ENCODE measurements around the gene KIF16B. TPM values are rescaled to one million over a fixed set of nuclear protein-coding genes. Genes with fewer than 3 reads are reported as not detected.

Gene KIF16B
- total and polyA plus RNA-seq, 2 of the 13 experiments (the other 11 are each of a cell fraction or from before 2014, with no cell fraction given) = 6.9 to 18.0 TPM

GRCh38 chr20:16438100-16438499 lies 135.1 kb downstream of the KIF16B start (continued):
- TF ChIP-seq NRL (CRISPR knock-in tag; IDR thresholded peaks at IDR 0.05; ENCODE audit: borderline replicate concordance) = no peak
- TF ChIP-seq SNRNP70 (IDR thresholded peaks at IDR 0.05; ENCODE audit: low read depth, low read length) = no peak
- no peak for TF ChIP-seq ZIK1 (CRISPR knock-in tag; IDR thresholded peaks at IDR 0.05; ENCODE audit: borderline replicate concordance, low read depth)
- TF ChIP-seq NFKB2 (CRISPR knock-in tag; IDR thresholded peaks at IDR 0.05; ENCODE audit: borderline replicate concordance) = no peak
- no peak for TF ChIP-seq EED (CRISPR knock-in tag; IDR thresholded peaks at IDR 0.05)
- no peak for TF ChIP-seq ZNF558 (CRISPR knock-in tag; IDR thresholded peaks at IDR 0.05; ENCODE audit: borderline replicate concordance)
- TF ChIP-seq PHF8 (CRISPR knock-in tag; IDR thresholded peaks at IDR 0.05) = no peak
- TF ChIP-seq MAFF (IDR thresholded peaks at IDR 0.05; ENCODE audit: low read depth, low read length) = no peak
- TF ChIP-seq TP53 (CRISPR knock-in tag; conservative IDR thresholded peaks at IDR 0.05) = no peak
- TF ChIP-seq SSRP1 (CRISPR knock-in tag; IDR thresholded peaks at IDR 0.05) = no peak
- no peak for TF ChIP-seq SMAD3 (CRISPR knock-in tag; IDR thresholded peaks at IDR 0.05)

GRCh38 chr20:16437387-16437996 lies 135.8 kb downstream of the KIF16B start:
- Histone ChIP-seq H3K27me3 (ENCODE audit: control insufficient read depth in 1 of 2, insufficient read depth in 2 of 2, low read length in 2 of 2) (no peaks in the 10 kb centered on the region), H3K9ac (ENCODE audit: insufficient read depth, low read depth, low read length) (no peak overlapping the region), H3K4me3 (replicated peaks in 1 of 3; ENCODE audit: insufficient read depth in 1 of 3, low read depth in 2 of 3, low read length in 3 of 3) (no peak overlapping the region), H3K9me3 (ENCODE audit: low read length) (no peaks in the 10 kb centered on the region), H3K79me2 (ENCODE audit: insufficient read depth, low read length) (no peaks in the 10 kb centered on the region), H2AFZ (ENCODE audit: low read length) (no peak overlapping the region), H3K4me2 (ENCODE audit: low read depth, low read length) (no peak overlapping the region), H3K36me3 (replicated peaks in 1 of 2; ENCODE audit: control insufficient read depth in 1 of 2, insufficient read depth in 2 of 2, low read length in 2 of 2) (no peaks in the 10 kb centered on the region), H3K4me1 (ENCODE audit: insufficient read depth, low read length) (no peaks in the 10 kb centered on the region), H3K27ac (ENCODE audit: extremely low read length, insufficient read depth, low read length) (no peak overlapping the region), H4K20me1 (ENCODE audit: insufficient read depth, low read length) (no peaks in the 10 kb centered on the region)
- ChIA-PET POLR2A (no interaction called here), CTCF (ENCODE audit: low intra/inter-chr PET ratio, low total read pairs) (no interaction called here)
- no peak for DNase-seq (ENCODE audit: low spot score)
- intact Hi-C loops (cut with micrococcal nuclease; ENCODE audit: unreplicated experiment) = loop anchor here (10.0 kb wide), 1 partner anchor 163 kb away; no protein-coding TSS in a partner anchor
- WGBS (ENCODE audit: low lambda C conversion rate) = 96% methylated on average over 7 of the region's 7 CpGs
- no peak for TF ChIP-seq PHF20 (CRISPR knock-in tag; IDR thresholded peaks at IDR 0.05)
- TF ChIP-seq PATZ1 (CRISPR knock-in tag; IDR thresholded peaks at IDR 0.05) = no peak
- TF ChIP-seq, protein P1, sequence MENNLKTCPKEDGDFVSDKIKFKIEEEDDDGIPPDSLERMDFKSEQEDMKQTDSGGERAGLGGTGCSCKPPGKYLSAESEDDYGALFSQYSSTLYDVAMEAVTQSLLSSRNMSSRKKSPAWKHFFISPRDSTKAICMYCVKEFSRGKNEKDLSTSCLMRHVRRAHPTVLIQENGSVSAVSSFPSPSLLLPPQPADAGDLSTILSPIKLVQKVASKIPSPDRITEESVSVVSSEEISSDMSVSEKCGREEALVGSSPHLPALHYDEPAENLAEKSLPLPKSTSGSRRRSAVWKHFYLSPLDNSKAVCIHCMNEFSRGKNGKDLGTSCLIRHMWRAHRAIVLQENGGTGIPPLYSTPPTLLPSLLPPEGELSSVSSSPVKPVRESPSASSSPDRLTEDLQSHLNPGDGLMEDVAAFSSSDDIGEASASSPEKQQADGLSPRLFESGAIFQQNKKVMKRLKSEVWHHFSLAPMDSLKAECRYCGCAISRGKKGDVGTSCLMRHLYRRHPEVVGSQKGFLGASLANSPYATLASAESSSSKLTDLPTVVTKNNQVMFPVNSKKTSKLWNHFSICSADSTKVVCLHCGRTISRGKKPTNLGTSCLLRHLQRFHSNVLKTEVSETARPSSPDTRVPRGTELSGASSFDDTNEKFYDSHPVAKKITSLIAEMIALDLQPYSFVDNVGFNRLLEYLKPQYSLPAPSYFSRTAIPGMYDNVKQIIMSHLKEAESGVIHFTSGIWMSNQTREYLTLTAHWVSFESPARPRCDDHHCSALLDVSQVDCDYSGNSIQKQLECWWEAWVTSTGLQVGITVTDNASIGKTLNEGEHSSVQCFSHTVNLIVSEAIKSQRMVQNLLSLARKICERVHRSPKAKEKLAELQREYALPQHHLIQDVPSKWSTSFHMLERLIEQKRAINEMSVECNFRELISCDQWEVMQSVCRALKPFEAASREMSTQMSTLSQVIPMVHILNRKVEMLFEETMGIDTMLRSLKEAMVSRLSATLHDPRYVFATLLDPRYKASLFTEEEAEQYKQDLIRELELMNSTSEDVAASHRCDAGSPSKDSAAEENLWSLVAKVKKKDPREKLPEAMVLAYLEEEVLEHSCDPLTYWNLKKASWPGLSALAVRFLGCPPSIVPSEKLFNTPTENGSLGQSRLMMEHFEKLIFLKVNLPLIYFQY (CRISPR knock-in tag; IDR thresholded peaks at IDR 0.05; ENCODE audit: borderline replicate concordance) = no peak
- no peak for TF ChIP-seq ZEB1 (IDR thresholded peaks at IDR 0.05; ENCODE audit: insufficient replicate concordance, low read depth)
- no peak for TF ChIP-seq MED8 (CRISPR knock-in tag; IDR thresholded peaks at IDR 0.05; ENCODE audit: insufficient replicate concordance)
- no peak for TF ChIP-seq YY1 (IDR thresholded peaks at IDR 0.05; ENCODE audit: insufficient read depth, insufficient replicate concordance, low read depth, low read length)
- TF ChIP-seq KLF9 (CRISPR knock-in tag; IDR thresholded peaks at IDR 0.05; ENCODE audit: low read depth) = no peak
- TF ChIP-seq ZFP82 (CRISPR knock-in tag; IDR thresholded peaks at IDR 0.05; ENCODE audit: borderline replicate concordance) = no peak
- no peak for TF ChIP-seq ZNF138 (CRISPR knock-in tag; IDR thresholded peaks at IDR 0.05; ENCODE audit: low read depth)
- no peak for TF ChIP-seq SSRP1 (CRISPR knock-in tag; IDR thresholded peaks at IDR 0.05)
- FAIRE-seq = no peak
- in situ Hi-C loops (cut with HindIII; ENCODE audit: extremely low pct_ligation_motif_present, low pct_unique_long_range_greater_than_20kb) = no loop called here
- BruUV-seq (replicated peaks) = no TSS peak
- no peak for ATAC-seq
